ENCODE data around the gene RNF151. TPM values are rescaled to one million over a fixed set of nuclear protein-coding genes. Genes with fewer than 3 reads are reported as not detected.

Gene RNF151
- total and polyA plus RNA-seq, 10 of the 15 experiments (the other 5 are each of a cell fraction or from before 2014, with no cell fraction given) = 0.17 to 0.56 TPM; not detected in 8

- TF ChIP-seq ZNF687 (IDR thresholded peaks at IDR 0.05) (peak; percentile 91), YY1 (IDR thresholded peaks at IDR 0.05; ENCODE audit: low read depth, low read length) (peak; percentile 79), GATAD2B (conservative IDR thresholded peaks at IDR 0.05; ENCODE audit: low read depth) (peak; percentile 80), RELA (IDR thresholded peaks at IDR 0.05; ENCODE audit: borderline replicate concordance, partially characterized antibody) (peak; percentile 77), IRF4 (IDR thresholded peaks at IDR 0.05; ENCODE audit: low read depth, low read length) (no peak), IKZF1 (conservative IDR thresholded peaks at IDR 0.05) (peak; percentile 85), CTCF (IDR thresholded peaks at IDR 0.05 in 2 of 3, conservative IDR thresholded peaks at IDR 0.05 in 1 of 3; ENCODE audit: control insufficient read depth in 2 of 3, extremely low read depth in 1 of 3, insufficient read depth in 1 of 3, low read depth in 3 of 3, low read length in 3 of 3) (peak; percentile 79 to 97 (median 94); a peak in 4 of 6 replicates), DPF2 (IDR thresholded peaks at IDR 0.05) (peak; percentile 70; the same call in 1 of the 2 replicates), ZNF24 (IDR thresholded peaks at IDR 0.05) (0 out of 2 replicates have a peak, but pooled peaks have one; percentile 62), RAD21 (IDR thresholded peaks at IDR 0.05; ENCODE audit: insufficient read depth, low read depth, low read length) (peak; percentile 67), ATF3 (IDR thresholded peaks at IDR 0.05; ENCODE audit: borderline replicate concordance, extremely low read depth, low read depth, low read length) (0 out of 2 replicates have a peak, but pooled peaks have one; percentile 24), SMARCA5 (IDR thresholded peaks at IDR 0.05) (peak; percentile 97), BHLHE40 (IDR thresholded peaks at IDR 0.05; ENCODE audit: borderline replicate concordance in 1 of 2, low read depth in 2 of 2, low read length in 1 of 2) (peak; percentile 60 to 91; a peak in 3 of 4 replicates), ZSCAN29 (IDR thresholded peaks at IDR 0.05) (peak; percentile 70; the same call in 1 of the 2 replicates), CEBPZ (IDR thresholded peaks at IDR 0.05; ENCODE audit: low read depth, low read length) (no peak), ZNF207 (IDR thresholded peaks at IDR 0.05; ENCODE audit: borderline replicate concordance) (peak; percentile 60; the same call in 1 of the 2 replicates), IRF3 (IDR thresholded peaks at IDR 0.05) (0 out of 2 replicates have a peak, but pooled peaks have one; percentile 41), STAT1 (conservative IDR thresholded peaks at IDR 0.05) (peak; percentile 78; the same call in 1 of the 2 replicates)
Observed at GRCh38 chr16:1929578-1930337, 36.9 kb upstream of the RNF151 start (continued).

Measured in GM12878 (cell line).